ENCODE measurements around the gene DDX10.

DNA sequence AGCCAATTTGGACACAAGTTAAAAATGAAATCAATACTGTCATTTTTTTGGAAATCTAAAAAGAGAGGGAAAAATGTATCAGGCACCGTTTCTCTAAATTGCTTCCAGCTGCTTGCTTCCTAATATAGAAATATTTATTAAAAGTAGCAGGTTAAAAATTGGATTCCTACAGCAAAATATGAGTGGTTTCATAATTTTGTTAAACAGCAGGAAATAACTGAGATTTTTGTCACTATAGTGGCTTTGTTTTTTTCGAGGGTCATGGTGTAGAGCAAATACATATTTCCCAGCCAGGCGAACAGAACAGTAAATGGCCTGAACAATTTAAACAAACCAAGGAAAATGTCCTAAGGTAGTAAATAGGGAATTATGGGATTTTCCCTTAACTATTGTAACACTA, 159.7 kb downstream of the DDX10 start:
- TF ChIP-seq, protein P1, sequence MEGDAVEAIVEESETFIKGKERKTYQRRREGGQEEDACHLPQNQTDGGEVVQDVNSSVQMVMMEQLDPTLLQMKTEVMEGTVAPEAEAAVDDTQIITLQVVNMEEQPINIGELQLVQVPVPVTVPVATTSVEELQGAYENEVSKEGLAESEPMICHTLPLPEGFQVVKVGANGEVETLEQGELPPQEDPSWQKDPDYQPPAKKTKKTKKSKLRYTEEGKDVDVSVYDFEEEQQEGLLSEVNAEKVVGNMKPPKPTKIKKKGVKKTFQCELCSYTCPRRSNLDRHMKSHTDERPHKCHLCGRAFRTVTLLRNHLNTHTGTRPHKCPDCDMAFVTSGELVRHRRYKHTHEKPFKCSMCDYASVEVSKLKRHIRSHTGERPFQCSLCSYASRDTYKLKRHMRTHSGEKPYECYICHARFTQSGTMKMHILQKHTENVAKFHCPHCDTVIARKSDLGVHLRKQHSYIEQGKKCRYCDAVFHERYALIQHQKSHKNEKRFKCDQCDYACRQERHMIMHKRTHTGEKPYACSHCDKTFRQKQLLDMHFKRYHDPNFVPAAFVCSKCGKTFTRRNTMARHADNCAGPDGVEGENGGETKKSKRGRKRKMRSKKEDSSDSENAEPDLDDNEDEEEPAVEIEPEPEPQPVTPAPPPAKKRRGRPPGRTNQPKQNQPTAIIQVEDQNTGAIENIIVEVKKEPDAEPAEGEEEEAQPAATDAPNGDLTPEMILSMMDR (IDR thresholded peaks at IDR 0.05), result no peak
- TF ChIP-seq POLR2A (IDR thresholded peaks at IDR 0.05), result no peak

Data from esophagus squamous epithelium (tissue), 4 donors.